Transverse colon (tissue), 4 donors: Measurements from ENCODE around the gene PRDM12.

Experiments
- POLR2AphosphoS5 ChIP-seq, 3 donors: sonication (generic); formaldehyde crosslinking; IDR thresholded peaks; one replicate each; pipeline ENCODE4 v1.6.1; 2016; ENCODE audit warnings: antibody characterized with exemption in 3 of 3
- TF ChIP-seq, protein P1 (sequence below), 5 experiments: fragments of 200-600 bp in 3 of 5; fragments of 450-650 bp in 2 of 5; sonication (generic) in 3 of 5; IDR thresholded peaks; 1 replicate in 2 of 5; 2 replicates in 3 of 5; pipeline ENCODE4 v1.5.1; 2016 to 2017; ENCODE audit warnings: antibody characterized with exemption in 5 of 5, inconsistent platforms in 3 of 5, mild to moderate bottlenecking in 2 of 5, moderate library complexity in 1 of 5

DNA sequence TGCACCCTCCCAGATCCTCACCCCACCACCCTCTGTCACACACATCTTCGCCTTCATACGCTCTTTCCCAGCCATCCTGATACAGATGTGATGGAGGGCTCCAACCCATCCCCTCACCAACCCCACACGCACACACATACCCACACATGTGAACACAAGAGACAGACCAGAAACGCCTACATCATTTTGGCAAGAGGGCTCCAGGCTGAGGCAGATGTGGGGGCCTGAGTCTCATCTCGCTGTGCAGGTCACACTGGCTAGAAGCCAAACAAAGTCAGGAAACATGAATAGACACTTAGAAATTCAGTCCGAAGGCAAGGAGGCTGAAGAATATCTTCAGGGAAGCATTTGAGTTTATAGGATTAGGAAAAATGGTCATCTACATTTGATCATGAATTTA is 6.2 kb downstream of the PRDM12 start:
- no peak for TF ChIP-seq POLR2AphosphoS5 (IDR thresholded peaks at IDR 0.05)
- TF ChIP-seq, protein P1, sequence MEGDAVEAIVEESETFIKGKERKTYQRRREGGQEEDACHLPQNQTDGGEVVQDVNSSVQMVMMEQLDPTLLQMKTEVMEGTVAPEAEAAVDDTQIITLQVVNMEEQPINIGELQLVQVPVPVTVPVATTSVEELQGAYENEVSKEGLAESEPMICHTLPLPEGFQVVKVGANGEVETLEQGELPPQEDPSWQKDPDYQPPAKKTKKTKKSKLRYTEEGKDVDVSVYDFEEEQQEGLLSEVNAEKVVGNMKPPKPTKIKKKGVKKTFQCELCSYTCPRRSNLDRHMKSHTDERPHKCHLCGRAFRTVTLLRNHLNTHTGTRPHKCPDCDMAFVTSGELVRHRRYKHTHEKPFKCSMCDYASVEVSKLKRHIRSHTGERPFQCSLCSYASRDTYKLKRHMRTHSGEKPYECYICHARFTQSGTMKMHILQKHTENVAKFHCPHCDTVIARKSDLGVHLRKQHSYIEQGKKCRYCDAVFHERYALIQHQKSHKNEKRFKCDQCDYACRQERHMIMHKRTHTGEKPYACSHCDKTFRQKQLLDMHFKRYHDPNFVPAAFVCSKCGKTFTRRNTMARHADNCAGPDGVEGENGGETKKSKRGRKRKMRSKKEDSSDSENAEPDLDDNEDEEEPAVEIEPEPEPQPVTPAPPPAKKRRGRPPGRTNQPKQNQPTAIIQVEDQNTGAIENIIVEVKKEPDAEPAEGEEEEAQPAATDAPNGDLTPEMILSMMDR (IDR thresholded peaks at IDR 0.05) = no peak
